ENCODE data around the gene BDKRB2.

GRCh38 chr14:96205978-96206360 lies 1.3 kb downstream of the BDKRB2 start:
- TF ChIP-seq CTCF (IDR thresholded peaks at IDR 0.05; ENCODE audit: insufficient read depth, low read length) (no peak), REST (IDR thresholded peaks at IDR 0.05; ENCODE audit: insufficient replicate concordance, low read depth) (no peak), POLR2AphosphoS5 (IDR thresholded peaks at IDR 0.05; ENCODE audit: low read depth) (no peak)
